ENCODE data around the gene REPIN1.

Gene REPIN1

GRCh38 chr7:150397346-150398107 is 28.9 kb downstream of the REPIN1 start:
- Histone ChIP-seq H4K20me1 (ENCODE audit: insufficient read depth, low read length) (no peaks in the 10 kb centered on the region), H3K9ac (ENCODE audit: low read depth, low read length) (no peak overlapping the region), H3K27me3 (ENCODE audit: insufficient read depth, low read length, poor library complexity) (no peaks in the 10 kb centered on the region), H3K36me3 (ENCODE audit: insufficient read depth, low read length) (peaks cover 36% of the 10 kb centered on the region), H3K4me3 (ENCODE audit: low read depth in 1 of 2, low read length in 2 of 2) (no peak overlapping the region), H3K79me2 (ENCODE audit: insufficient read depth, low read length) (no peaks in the 10 kb centered on the region; the same call in 1 of the 2 replicates), H3K9me3 (ENCODE audit: insufficient read depth, low read length, severe bottlenecking) (no peaks in the 10 kb centered on the region), H3K4me1 (ENCODE audit: insufficient read depth, low read length) (no peaks in the 10 kb centered on the region), H3K27ac (ENCODE audit: low read length) (no peak overlapping the region), H2AFZ (ENCODE audit: low read depth, low read length) (no peak overlapping the region), H3K4me2 (ENCODE audit: insufficient read depth, low read length) (no peak overlapping the region)
- TF ChIP-seq CTCF (IDR thresholded peaks at IDR 0.05; ENCODE audit: borderline replicate concordance, extremely low read depth, low read length, poor library complexity, severe bottlenecking): no peak
- no peak for TF ChIP-seq EZH2 (IDR thresholded peaks at IDR 0.05; ENCODE audit: borderline replicate concordance, low read depth, low read length, severe bottlenecking)
- ATAC-seq (ENCODE audit: insufficient read depth, low read depth) (no peak), DNase-seq (no peak)

GRCh38 chr7:150398108-150398964 is 29.7 kb downstream of the REPIN1 start:
- Histone ChIP-seq H3K27ac (ENCODE audit: low read length) (no peak overlapping the region), H4K20me1 (ENCODE audit: insufficient read depth, low read length) (no peaks in the 10 kb centered on the region), H3K9me3 (ENCODE audit: insufficient read depth, low read length, severe bottlenecking) (no peaks in the 10 kb centered on the region), H3K4me1 (ENCODE audit: insufficient read depth, low read length) (peaks cover 7% of the 10 kb centered on the region), H3K27me3 (ENCODE audit: insufficient read depth, low read length, poor library complexity) (no peaks in the 10 kb centered on the region), H3K4me2 (ENCODE audit: insufficient read depth, low read length) (no peak overlapping the region), H3K4me3 (ENCODE audit: low read depth in 1 of 2, low read length in 2 of 2) (no peak overlapping the region), H3K9ac (ENCODE audit: low read depth, low read length) (no peak overlapping the region), H3K79me2 (ENCODE audit: insufficient read depth, low read length) (peaks cover 3% of the 10 kb centered on the region), H3K36me3 (ENCODE audit: insufficient read depth, low read length) (peaks cover 36% of the 10 kb centered on the region), H2AFZ (ENCODE audit: low read depth, low read length) (no peak overlapping the region)
- TF ChIP-seq EZH2 (IDR thresholded peaks at IDR 0.05; ENCODE audit: borderline replicate concordance, low read depth, low read length, severe bottlenecking) (no peak), CTCF (IDR thresholded peaks at IDR 0.05; ENCODE audit: borderline replicate concordance, extremely low read depth, low read length, poor library complexity, severe bottlenecking) (no peak)
- DNase-seq (no peak), ATAC-seq (ENCODE audit: insufficient read depth, low read depth) (no peak)

- Histone ChIP-seq H3K4me3 (ENCODE audit: low read depth in 1 of 2, low read length in 2 of 2) (no peak overlapping the region), H3K27me3 (ENCODE audit: insufficient read depth, low read length, poor library complexity) (no peaks in the 10 kb centered on the region), H4K20me1 (ENCODE audit: insufficient read depth, low read length) (no peaks in the 10 kb centered on the region), H2AFZ (ENCODE audit: low read depth, low read length) (no peak overlapping the region), H3K79me2 (ENCODE audit: insufficient read depth, low read length) (peaks cover 9% of the 10 kb centered on the region), H3K4me1 (ENCODE audit: insufficient read depth, low read length) (peaks cover 14% of the 10 kb centered on the region), H3K9ac (ENCODE audit: low read depth, low read length) (no peak overlapping the region), H3K36me3 (ENCODE audit: insufficient read depth, low read length) (peaks cover 36% of the 10 kb centered on the region), H3K4me2 (ENCODE audit: insufficient read depth, low read length) (no peak overlapping the region), H3K27ac (ENCODE audit: low read length) (no peak overlapping the region), H3K9me3 (ENCODE audit: insufficient read depth, low read length, severe bottlenecking) (no peaks in the 10 kb centered on the region)
- TF ChIP-seq CTCF (IDR thresholded peaks at IDR 0.05; ENCODE audit: borderline replicate concordance, extremely low read depth, low read length, poor library complexity, severe bottlenecking) (no peak), EZH2 (IDR thresholded peaks at IDR 0.05; ENCODE audit: borderline replicate concordance, low read depth, low read length, severe bottlenecking) (no peak)
- DNase-seq (no peak), ATAC-seq (ENCODE audit: insufficient read depth, low read depth) (no peak)
These were observed 30.3 kb downstream of the REPIN1 start for GRCh38 chr7:150398965-150399320.

All from DND-41 (cell line).